Skin of body (tissue), 2 donors: ENCODE data around the gene FAM193B. TPM values are rescaled to one million over a fixed set of nuclear protein-coding genes. Genes with fewer than 3 reads are reported as not detected.

Experiments used
- DNase-seq: peaks from one replicate; lab custom pipeline; 2025; lab: John Stamatoyannopoulos, UW
- total RNA-seq: library from RNA; depleted of rRNA; stranded (reverse); fragments of >200 nt; gene quantifications from one replicate; pipeline ENCODE4 v1.2.3, GENCODE V29; 2014

FAM193B gene
- total RNA-seq, 1 donor from 2014 or later, result 30.8 TPM

DNA sequence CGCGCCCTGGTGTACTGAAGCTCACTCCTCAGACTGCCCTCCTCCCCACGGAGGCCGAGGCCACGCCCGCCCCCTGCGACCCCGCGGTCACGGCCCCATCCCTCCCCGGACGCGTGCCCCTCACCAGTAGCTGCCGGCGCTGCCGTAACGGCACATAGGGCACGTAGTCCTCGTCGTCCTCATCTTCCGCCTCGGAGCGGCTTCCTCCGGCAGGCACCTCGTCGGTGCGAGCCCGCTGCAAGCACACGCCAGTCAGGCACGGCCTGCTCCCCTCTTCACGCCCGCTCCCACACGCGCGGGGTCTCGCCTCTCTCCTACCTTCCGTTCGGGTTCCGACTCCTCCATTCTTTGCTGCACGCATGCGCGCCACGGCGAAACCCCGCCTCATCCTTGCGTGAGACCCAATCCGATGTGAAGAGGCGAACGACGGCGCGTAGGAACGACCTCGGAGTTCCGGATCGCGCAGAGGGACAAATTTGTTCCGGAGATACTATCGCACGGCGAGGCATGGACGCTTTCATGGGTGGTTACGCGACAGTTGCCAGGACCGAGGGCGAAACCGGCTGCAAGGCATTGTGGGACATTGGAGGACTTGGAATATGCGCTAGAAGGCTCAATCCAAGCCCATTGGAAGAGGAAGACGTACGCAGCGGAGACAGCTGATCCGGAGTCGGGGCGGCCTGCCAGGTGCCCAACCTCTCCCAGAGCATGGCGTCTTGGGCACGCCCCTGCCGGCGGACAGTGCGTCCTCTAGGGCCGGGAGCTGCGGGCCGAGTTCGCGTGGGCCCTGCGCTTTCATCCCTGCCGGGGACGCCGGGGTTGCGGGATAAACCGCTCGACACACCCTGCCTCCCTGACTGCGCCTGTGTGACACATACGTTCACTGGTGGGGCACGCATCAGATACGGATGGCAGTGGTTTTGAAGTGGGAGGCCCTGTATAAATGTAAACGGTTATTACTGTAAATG, 37.5 kb downstream of the FAM193B start, which contains the start of gene DDX41:
Gene DDX41, minus strand, starts transcription at position 361 of the 968 bp plus-strand sequence. Its CDS starts 16 bp downstream, at position 345.
- peak; percentile 99 for DNase-seq

GRCh38 chr5:177515580-177515979, 38.8 kb downstream of the FAM193B start:
- no peak for DNase-seq

DNA sequence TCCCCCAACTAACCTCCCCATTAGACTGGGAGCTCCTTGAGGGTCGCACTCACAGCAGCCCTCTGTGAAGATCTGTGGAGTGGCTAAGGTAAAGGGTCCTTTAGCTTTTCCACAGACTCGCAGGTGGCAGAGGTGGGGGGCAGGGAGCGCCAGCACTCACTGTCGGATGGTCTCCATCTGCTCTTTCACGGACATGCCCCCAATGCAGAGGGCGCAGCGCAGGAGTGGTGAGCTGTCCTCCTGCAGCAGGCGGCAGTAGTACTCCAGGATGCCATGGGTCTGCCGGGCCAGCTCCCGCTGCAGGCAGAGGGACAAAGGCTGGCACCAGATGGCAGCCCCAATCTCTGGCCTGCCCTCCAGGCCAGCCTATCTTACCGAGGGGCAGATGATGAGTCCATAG, 39.8 kb downstream of the FAM193B start:
- no peak for DNase-seq

GRCh38 chr5:177513500-177513899, 40.9 kb downstream of the FAM193B start:
- no peak for DNase-seq

- DNase-seq, result no peak
Observed at GRCh38 chr5:177512736-177513380, 41.5 kb downstream of the FAM193B start.

- DNase-seq, result no peak
Observed at GRCh38 chr5:177511796-177512675, 42.3 kb downstream of the FAM193B start.

- DNase-seq, result no peak
Observed at GRCh38 chr5:177511181-177511580, 43.2 kb downstream of the FAM193B start.

- no peak for DNase-seq
Observed at GRCh38 chr5:177510567-177511053, 43.8 kb downstream of the FAM193B start.

DNA sequence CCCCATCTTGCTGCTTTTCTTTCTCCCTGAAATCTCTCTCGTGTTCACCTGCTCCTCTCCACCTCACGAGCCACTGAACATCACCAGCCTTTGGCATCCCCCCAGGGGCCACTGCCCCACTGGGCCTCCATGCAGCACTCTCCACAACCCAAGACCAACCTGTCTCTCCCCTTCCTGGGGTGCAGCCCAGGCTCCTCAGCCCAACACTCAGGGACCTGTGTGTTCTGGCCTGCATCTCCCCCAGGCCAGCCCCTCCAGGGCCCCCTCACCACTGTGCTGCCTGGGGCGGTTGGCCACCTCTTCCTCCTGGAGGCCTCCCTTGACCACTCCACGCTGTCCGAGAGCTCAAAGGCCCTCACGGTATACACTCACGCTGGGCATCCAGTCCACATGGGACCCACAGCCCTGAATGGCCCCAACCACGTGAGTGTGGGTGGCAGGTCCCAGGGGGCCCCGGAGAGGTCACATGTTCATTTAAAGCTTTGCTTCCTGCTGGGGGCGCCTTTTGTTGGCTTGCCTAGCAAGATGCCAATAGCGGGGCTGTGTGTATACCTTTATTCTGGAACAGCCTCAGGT, 44.3 kb downstream of the FAM193B start:
- no peak for DNase-seq

DNA sequence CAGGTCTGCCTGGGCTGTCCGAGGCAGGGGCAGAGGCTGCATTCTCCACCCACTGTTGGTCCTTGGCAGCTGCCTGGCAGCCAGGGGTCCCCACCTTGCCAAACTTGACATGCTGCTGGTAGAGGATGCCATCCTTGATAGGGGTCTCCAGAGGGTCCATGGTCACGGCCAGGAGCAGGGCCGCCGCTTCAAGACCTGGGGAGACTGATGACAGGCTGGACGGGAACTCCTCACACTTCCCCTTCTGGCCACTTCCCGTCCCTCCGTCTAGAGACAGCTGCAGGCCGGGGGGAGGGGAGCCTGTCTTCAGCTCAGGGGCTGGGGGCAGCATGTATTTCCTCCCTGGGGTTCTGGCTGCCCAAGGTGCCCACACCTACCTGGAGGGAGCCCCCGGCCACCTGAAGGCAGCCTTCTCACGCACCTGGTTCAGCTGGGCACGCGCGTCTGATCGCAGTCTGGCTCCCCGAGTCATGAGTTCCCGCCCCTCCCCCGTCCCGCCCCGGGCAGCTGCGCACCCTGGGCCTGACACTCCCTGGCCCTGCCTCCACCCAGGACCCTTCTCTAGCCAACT, 44.9 kb downstream of the FAM193B start, which contains the start of gene DOK3:
Gene DOK3, minus strand, starts transcription at position 446 of the 571 bp plus-strand sequence. Its CDS starts 286 bp downstream, at position 160.
- DNase-seq, result no peak

GRCh38 chr5:177508837-177509236, 45.5 kb downstream of the FAM193B start:
- DNase-seq, result no peak

DNA sequence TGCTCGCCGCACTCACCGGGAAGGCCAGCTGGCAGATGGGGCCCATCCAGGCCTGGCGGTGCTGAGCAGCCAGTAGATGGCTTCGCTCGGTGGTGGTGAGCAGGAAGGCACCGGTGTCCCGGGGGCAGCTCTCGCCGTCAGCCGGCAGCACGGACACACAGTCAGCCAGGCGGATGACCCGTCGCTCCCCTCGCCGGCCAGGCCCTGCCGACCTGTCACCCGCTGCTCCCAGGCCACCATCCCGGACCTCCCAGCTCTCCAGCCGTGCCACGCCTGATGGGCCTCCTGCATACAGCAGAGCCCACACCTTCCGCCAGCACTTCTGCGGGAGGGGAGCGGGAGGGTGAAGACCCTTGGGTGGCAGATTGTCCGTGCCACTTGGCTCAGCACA, 46.1 kb downstream of the FAM193B start:
- no peak for DNase-seq

GRCh38 chr5:177507596-177508220, 46.7 kb downstream of the FAM193B start:
- no peak for DNase-seq

- no peak for DNase-seq
Observed at GRCh38 chr5:177507165-177507564, 47.2 kb downstream of the FAM193B start.

GRCh38 chr5:177505075-177505474, 49.3 kb downstream of the FAM193B start:
- DNase-seq, result no peak

DNA sequence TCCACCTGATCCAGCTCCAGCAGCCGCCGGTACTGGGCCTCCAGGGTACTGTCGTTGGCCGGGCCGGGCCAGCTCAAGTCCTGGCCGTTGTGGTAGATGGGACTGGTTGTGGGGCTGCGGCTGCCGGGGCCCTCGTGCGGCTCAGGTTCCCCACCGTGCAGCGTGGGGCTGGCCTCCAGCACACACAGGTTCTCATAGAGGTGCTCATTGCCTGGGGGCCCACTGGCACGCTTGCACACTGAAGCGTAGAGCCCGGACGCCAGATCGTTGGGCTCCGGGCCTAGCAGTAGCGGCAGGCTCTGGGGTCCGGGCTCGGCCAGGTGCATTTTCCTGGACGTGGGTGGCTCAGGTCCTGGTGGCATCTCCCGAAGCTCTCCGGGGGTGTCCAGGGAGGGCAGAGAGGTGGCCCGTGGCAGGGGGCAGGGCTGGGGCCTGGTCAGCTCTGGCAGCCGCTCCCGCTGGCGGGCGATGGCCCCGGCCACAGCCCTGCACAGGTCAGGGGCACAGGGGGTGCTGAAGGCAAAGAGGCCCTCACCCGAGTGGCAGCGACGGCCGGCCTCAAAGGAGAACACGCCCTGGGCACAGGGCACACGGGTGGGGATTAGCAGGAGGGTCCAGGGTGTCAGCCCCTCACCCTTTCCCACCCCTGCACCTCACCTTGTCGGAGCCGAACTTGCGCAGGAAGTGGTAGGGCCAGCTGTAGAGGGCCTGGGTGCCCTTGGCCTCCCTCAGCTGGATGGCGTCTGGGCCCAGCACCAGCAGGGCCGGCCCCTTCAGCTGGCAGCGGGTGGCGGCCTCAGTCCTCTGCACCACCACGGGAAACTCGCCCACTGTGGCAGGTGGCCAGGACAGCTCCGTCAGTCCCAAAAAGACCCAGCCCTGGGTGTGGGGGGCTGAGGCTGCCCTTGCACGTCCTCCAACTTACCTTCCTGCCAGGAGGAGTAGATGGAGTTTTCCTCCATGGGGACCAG, 50.0 kb downstream of the FAM193B start:
- DNase-seq, result no peak

- DNase-seq, result no peak
Observed at GRCh38 chr5:177503351-177504085, 50.8 kb downstream of the FAM193B start.

DNA sequence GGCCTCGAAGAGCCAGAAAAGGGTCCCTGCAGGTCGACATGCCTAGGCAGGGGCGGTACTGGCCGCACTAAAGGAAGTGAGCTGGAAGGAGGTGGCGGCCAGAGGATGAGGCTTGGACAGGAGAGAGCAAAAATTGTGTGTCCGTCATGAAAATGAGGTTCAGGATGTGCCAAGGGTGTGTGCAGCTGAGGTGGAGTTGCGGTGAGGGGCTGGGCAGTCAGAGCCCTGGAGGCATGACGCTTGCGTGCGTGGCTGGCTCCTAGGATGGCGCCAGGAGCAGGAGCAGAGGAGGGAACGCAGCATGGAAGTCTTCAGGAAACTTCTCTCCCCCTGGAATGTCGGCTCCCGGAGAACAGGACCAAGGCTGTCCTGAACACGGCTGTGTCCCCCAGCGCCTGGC, 51.5 kb downstream of the FAM193B start:
- DNase-seq, result no peak
